IMR-90 (cell line): ENCODE results near the gene KCNMA1. TPM values are rescaled to one million over a fixed set of nuclear protein-coding genes. Genes with fewer than 3 reads are reported as not detected.

Experiments
- ATAC-seq: fragments of 200-7000 bp; cut with Tn5 transposase; 2 replicates; pipeline ENCODE4 v1.9.1; 2020; ENCODE audit warnings: low read depth, mild to moderate bottlenecking, moderate library complexity
- BruUV-seq: library from RNA; stranded (reverse); fragments of 400-500 nt; replicated peaks from 2 replicates; lab custom pipeline; 2021; lab: Mats Ljungman, UMichigan
- CTCF ChIA-PET: fragments of 300-600 bp; formaldehyde crosslinking; extraction: SDS; loops from one replicate; lab custom pipeline; 2021; ENCODE audit warnings: antibody characterized with exemption; lab: Yijun Ruan, JAX
- POLR2A ChIA-PET: fragments of 300-600 bp; sonication (Branson Sonifier 250); formaldehyde crosslinking; loops from one replicate; lab custom pipeline; 2022; ENCODE audit warnings: antibody characterized with exemption; ENCODE audit not compliant: unreplicated experiment; lab: Charles Lee
- DNase-seq: peaks from one replicate; pipeline ENCODE4 v3.0.0; 2013
- H2AFZ ChIP-seq: replicated peaks from 2 replicates; pipeline ENCODE3; 2013; ENCODE audit warnings: low read length, mild to moderate bottlenecking; ENCODE audit not compliant: poor library complexity
- H2AK5ac ChIP-seq: 2 replicates; pipeline ENCODE4 v1.6.1; 2013; ENCODE audit warnings: low read depth, low read length, inconsistent platforms
- H2AK9ac ChIP-seq: replicated peaks from 2 replicates; pipeline ENCODE3; 2013; ENCODE audit warnings: mild to moderate bottlenecking, low read depth, low read length, moderate library complexity; ENCODE audit not compliant: poor library complexity
- H2BK120ac ChIP-seq: 2 replicates; pipeline ENCODE4 v1.6.1; 2013; ENCODE audit warnings: low read depth, low read length, inconsistent platforms
- H2BK15ac ChIP-seq: 3 replicates; pipeline ENCODE4 v1.6.1; 2013; ENCODE audit warnings: low read depth, low read length, inconsistent platforms
- H2BK20ac ChIP-seq: 2 replicates; pipeline ENCODE4 v1.6.1; 2013; ENCODE audit warnings: low read depth, mild to moderate bottlenecking, inconsistent platforms, low read length, moderate library complexity
- H2BK5ac ChIP-seq: 2 replicates; pipeline ENCODE4 v1.6.1; 2013; ENCODE audit warnings: mild to moderate bottlenecking, low read depth, low read length, inconsistent platforms; ENCODE audit not compliant: poor library complexity, severe bottlenecking
- H3K14ac ChIP-seq: replicated peaks from 2 replicates; pipeline ENCODE4 v1.6.1; 2013; ENCODE audit warnings: low read depth, low read length, inconsistent platforms
- H3K18ac ChIP-seq: 2 replicates; pipeline ENCODE4 v1.6.1; 2013; ENCODE audit warnings: low read depth, low read length, control low read depth
- H3K23ac ChIP-seq: 2 replicates; pipeline ENCODE4 v1.6.1; 2013; ENCODE audit warnings: low read depth, low read length, inconsistent platforms
- H3K27ac ChIP-seq: 2 replicates; pipeline ENCODE4 v1.5.1; 2013; ENCODE audit warnings: mild to moderate bottlenecking, control low read depth, low read length; ENCODE audit not compliant: insufficient read depth
- H3K27me3 ChIP-seq: 2 replicates; pipeline ENCODE4 v1.6.1; 2013; ENCODE audit warnings: low read length; ENCODE audit not compliant: control insufficient read depth, insufficient read depth
- H3K36me3 ChIP-seq: 2 replicates; pipeline ENCODE4 v1.6.1; 2013; ENCODE audit warnings: low read length, mixed read lengths; ENCODE audit not compliant: control insufficient read depth, insufficient read depth
- H3K4ac ChIP-seq: 2 replicates; pipeline ENCODE4 v1.6.1; 2013; ENCODE audit warnings: low read depth, low read length, inconsistent platforms
- H3K4me1 ChIP-seq: 2 replicates; pipeline ENCODE4 v1.6.1; 2013; ENCODE audit warnings: low read length, mixed read lengths; ENCODE audit not compliant: control insufficient read depth, insufficient read depth
- H3K4me2 ChIP-seq: 2 replicates; pipeline ENCODE4 v1.6.1; 2013; ENCODE audit warnings: low read depth, mild to moderate bottlenecking, control low read depth, low read length, moderate library complexity
- H3K4me3 ChIP-seq: 2 replicates; pipeline ENCODE4 v1.5.1; 2013; ENCODE audit warnings: low read depth, mild to moderate bottlenecking, control low read depth, low read length, moderate library complexity; ENCODE audit not compliant: insufficient read depth
- H3K56ac ChIP-seq: 2 replicates; pipeline ENCODE4 v1.6.1; 2013; ENCODE audit warnings: low read length, inconsistent platforms; ENCODE audit not compliant: insufficient read depth; ENCODE audit errors: extremely low read depth
- H3K79me1 ChIP-seq, 2 experiments: 2 replicates each; pipeline ENCODE4 v1.6.1; 2013; ENCODE audit warnings: low read length in 2 of 2, inconsistent platforms in 1 of 2, low read depth in 1 of 2
- H3K9ac ChIP-seq: 2 replicates; pipeline ENCODE4 v1.6.1; 2013; ENCODE audit warnings: low read depth, low read length, control low read depth
- H3K9me1 ChIP-seq: 2 replicates; pipeline ENCODE4 v1.6.1; 2013; ENCODE audit warnings: low read length, inconsistent platforms; ENCODE audit not compliant: insufficient read depth
- H3K9me3 ChIP-seq: 2 replicates; pipeline ENCODE4 v1.6.1; 2013; ENCODE audit warnings: low read length; ENCODE audit not compliant: control insufficient read depth, insufficient read depth
- H4K20me1 ChIP-seq: 2 replicates; pipeline ENCODE4 v1.6.1; 2013; ENCODE audit warnings: low read length, inconsistent platforms; ENCODE audit not compliant: insufficient read depth
- H4K5ac ChIP-seq: 2 replicates; pipeline ENCODE4 v1.6.1; 2013; ENCODE audit warnings: mild to moderate bottlenecking, low read depth, low read length, control low read depth
- H4K8ac ChIP-seq, 2 experiments: 2 replicates each; pipeline ENCODE4 v1.6.1; 2013; ENCODE audit warnings: low read depth in 2 of 2, low read length in 2 of 2, control low read depth in 1 of 2, inconsistent platforms in 1 of 2
- H4K91ac ChIP-seq: 2 replicates; pipeline ENCODE4 v1.6.1; 2013; ENCODE audit warnings: low read depth, low read length, inconsistent platforms; ENCODE audit not compliant: insufficient read depth
- BHLHE40 ChIP-seq: fragments of 150-350 bp; IDR thresholded peaks from 2 replicates; pipeline ENCODE4 v1.6.1; 2016; ENCODE audit warnings: mild to moderate bottlenecking, low read depth, low read length
- CHD1 ChIP-seq: IDR thresholded peaks from 2 replicates; pipeline ENCODE4 v1.6.1; 2012; ENCODE audit warnings: low read depth, low read length, improper control_type of control experiment
- CTCF ChIP-seq: conservative IDR thresholded peaks from 2 replicates; pipeline ENCODE4 v1.5.1; 2012; ENCODE audit warnings: mild to moderate bottlenecking, low read depth, low read length, improper control_type of control experiment
- MAZ ChIP-seq: IDR thresholded peaks from 2 replicates; pipeline ENCODE4 v1.6.1; 2012; ENCODE audit warnings: low read depth, mild to moderate bottlenecking, low read length, improper control_type of control experiment, moderate library complexity, borderline replicate concordance
- MXI1 ChIP-seq: IDR thresholded peaks from 2 replicates; pipeline ENCODE4 v1.6.1; 2012; ENCODE audit warnings: low read depth, mild to moderate bottlenecking, low read length, moderate library complexity, borderline replicate concordance
- POLR2A ChIP-seq: IDR thresholded peaks from 2 replicates; pipeline ENCODE4 v1.6.1; 2012; ENCODE audit warnings: mild to moderate bottlenecking, low read depth, low read length
- RFX5 ChIP-seq: IDR thresholded peaks from 2 replicates; pipeline ENCODE4 v1.8.0; 2012; ENCODE audit warnings: low read depth, mild to moderate bottlenecking, low read length, moderate library complexity
- SMC3 ChIP-seq: fragments of 150-350 bp; IDR thresholded peaks from 2 replicates; pipeline ENCODE4 v1.6.1; 2016; ENCODE audit warnings: low read depth, mild to moderate bottlenecking, antibody characterized with exemption, low read length, moderate library complexity
- WGBS, 2 experiments: methylation state at CpG; one replicate each; pipeline versions ENCODE4 v1.1.5 to v1.1.7; 2013; ENCODE audit warnings: missing lambda C conversion rate in 2 of 2; ENCODE audit not compliant: insufficient read length in 1 of 2; ENCODE audit errors: extremely low coverage in 2 of 2; 5-methylcytosine and 5-hydroxymethylcytosine counted together
- dilution Hi-C: fragments of 300-500 bp; cut with HindIII; formaldehyde crosslinking; loops from one replicate; pipeline ENCODE4 v1.14.3; 2018; ENCODE audit warnings: low sequenced_read_pairs; ENCODE audit not compliant: unreplicated experiment
- in situ Hi-C: fragments of 300-500 bp; cut with MboI; formaldehyde crosslinking; loops from 3 replicates; pipeline ENCODE4 v1.14.3; 2019; ENCODE audit warnings: low sequenced_read_pairs, inconsistent platforms, mixed read lengths
- intact Hi-C: fragments of 100-400 bp; cut with micrococcal nuclease; formaldehyde crosslinking; loops from 2 replicates; pipeline ENCODE4 v1.10.0; 2022
- polyA plus RNA-seq, 3 experiments: library from polyadenylated mRNA; depleted of rRNA; stranded (reverse); fragments of >200 nt; gene quantifications; 2 replicates each; pipeline ENCODE4 v1.2.3, GENCODE V29; 2012; ENCODE audit warnings: low replicate concordance in 1 of 3
- total RNA-seq: library from RNA; depleted of rRNA; stranded (reverse); fragments of >200 nt; gene quantifications from 2 replicates; pipeline ENCODE4 v1.2.3, GENCODE V29; 2012
- TF ChIP-seq, protein P1 (sequence below): fragments of 150-350 bp; IDR thresholded peaks from 2 replicates; pipeline ENCODE4 v1.6.1; 2016; ENCODE audit warnings: low read depth, mild to moderate bottlenecking, low read length, moderate library complexity, borderline replicate concordance

Gene KCNMA1
- total and polyA plus RNA-seq, 2 of the 4 experiments (the other 2 are of a cell fraction): 25.6 to 29.6 TPM

DNA sequence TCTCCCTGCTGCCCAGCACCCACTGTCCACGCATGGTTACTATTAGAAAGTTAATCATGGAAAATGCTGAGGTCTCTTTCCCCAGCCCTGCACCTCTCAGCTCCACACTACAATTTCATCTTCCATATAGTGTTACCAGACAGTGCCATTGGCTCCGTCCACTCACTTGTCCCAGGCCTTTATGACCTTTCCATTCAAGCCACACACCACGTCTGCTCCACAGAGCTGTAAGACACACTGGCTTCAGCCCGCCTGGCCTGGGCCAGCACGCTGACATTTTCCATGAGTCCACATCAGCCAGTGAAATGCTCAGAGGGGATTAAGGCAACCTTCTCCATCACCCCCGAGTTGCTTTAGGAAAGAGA, 118.7 kb downstream of the KCNMA1 start:
- WGBS, 2 experiments: no CpG with 5 or more reads among the region's 6 CpGs
- Histone ChIP-seq H3K18ac (no peak overlapping the region), H3K9ac (no peak overlapping the region), H3K4me2 (no peak overlapping the region), H2AK5ac (no peak overlapping the region), H3K9me3 (no peaks in the 10 kb centered on the region), H2BK5ac (no peak overlapping the region), H2AK9ac (peak overlapping the region; percentile 5), H3K27me3 (no peaks in the 10 kb centered on the region), H3K27ac (no peak overlapping the region), H3K79me1 (peaks cover 0 to 11% of the 10 kb centered on the region in 2 experiments; a peak in 1 of 4 replicates), H3K23ac (no peak overlapping the region), H3K56ac (no peak overlapping the region), H3K14ac (0 out of 2 replicates have a peak overlapping the region, but pooled peaks have one; percentile 21), H3K4ac (peak overlapping the region; percentile 31), H2AFZ (no peak overlapping the region), H3K4me1 (peaks cover 8% of the 10 kb centered on the region), H2BK20ac (no peak overlapping the region), H3K4me3 (no peak overlapping the region), H4K5ac (no peak overlapping the region), H4K8ac (no peak overlapping the region), H2BK15ac (0 out of 3 replicates have a peak overlapping the region, but pooled peaks have one; percentile 31), H4K20me1 (no peaks in the 10 kb centered on the region), H2BK120ac (no peak overlapping the region), H3K9me1 (peaks cover 14% of the 10 kb centered on the region), H4K91ac (no peak overlapping the region), H3K36me3 (no peaks in the 10 kb centered on the region)
- POLR2A ChIA-PET: no interaction called here
- CTCF ChIA-PET: interaction anchor here (1.2 kb wide), 1 partner anchor 67 kb away, joined by 3 read pairs; no protein-coding TSS in a partner anchor
- intact Hi-C loops: no loop called here
- no peak for DNase-seq
- in situ Hi-C loops: no loop called here
- TF ChIP-seq, protein P1, sequence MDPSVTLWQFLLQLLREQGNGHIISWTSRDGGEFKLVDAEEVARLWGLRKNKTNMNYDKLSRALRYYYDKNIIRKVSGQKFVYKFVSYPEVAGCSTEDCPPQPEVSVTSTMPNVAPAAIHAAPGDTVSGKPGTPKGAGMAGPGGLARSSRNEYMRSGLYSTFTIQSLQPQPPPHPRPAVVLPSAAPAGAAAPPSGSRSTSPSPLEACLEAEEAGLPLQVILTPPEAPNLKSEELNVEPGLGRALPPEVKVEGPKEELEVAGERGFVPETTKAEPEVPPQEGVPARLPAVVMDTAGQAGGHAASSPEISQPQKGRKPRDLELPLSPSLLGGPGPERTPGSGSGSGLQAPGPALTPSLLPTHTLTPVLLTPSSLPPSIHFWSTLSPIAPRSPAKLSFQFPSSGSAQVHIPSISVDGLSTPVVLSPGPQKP: no peak
- TF ChIP-seq CHD1 (no peak), MAZ (no peak), MXI1 (no peak), BHLHE40 (no peak), CTCF (no peak), SMC3 (no peak), POLR2A (no peak), RFX5 (no peak)
- ATAC-seq: no peak
- dilution Hi-C loops: no loop called here
- BruUV-seq: no TSS peak
